Measurements from ENCODE around the gene SCP2D1.

DNA sequence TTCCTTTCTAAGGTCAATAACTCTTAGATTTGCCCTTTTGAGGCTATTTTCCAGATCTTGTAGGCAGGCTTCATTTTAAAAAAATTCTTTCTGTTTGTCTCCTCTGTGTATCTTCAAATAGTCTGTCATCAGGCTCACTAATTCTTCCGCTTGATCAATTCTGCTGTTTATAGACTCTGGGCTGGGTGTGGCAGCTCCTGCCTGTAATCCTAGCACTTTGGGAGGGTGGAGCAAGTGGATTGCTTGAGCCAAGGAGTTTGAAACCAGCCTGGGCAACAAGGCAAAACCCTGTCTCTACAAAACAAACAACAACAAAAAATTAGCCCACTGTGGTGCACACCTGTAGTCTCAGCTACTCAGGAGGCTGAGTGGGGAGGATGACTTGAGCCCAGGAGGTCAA, 40.0 kb upstream of the SCP2D1 start:
- TF ChIP-seq, protein P1, sequence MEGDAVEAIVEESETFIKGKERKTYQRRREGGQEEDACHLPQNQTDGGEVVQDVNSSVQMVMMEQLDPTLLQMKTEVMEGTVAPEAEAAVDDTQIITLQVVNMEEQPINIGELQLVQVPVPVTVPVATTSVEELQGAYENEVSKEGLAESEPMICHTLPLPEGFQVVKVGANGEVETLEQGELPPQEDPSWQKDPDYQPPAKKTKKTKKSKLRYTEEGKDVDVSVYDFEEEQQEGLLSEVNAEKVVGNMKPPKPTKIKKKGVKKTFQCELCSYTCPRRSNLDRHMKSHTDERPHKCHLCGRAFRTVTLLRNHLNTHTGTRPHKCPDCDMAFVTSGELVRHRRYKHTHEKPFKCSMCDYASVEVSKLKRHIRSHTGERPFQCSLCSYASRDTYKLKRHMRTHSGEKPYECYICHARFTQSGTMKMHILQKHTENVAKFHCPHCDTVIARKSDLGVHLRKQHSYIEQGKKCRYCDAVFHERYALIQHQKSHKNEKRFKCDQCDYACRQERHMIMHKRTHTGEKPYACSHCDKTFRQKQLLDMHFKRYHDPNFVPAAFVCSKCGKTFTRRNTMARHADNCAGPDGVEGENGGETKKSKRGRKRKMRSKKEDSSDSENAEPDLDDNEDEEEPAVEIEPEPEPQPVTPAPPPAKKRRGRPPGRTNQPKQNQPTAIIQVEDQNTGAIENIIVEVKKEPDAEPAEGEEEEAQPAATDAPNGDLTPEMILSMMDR (IDR thresholded peaks at IDR 0.05), result no peak
- no peak for TF ChIP-seq POLR2AphosphoS5 (IDR thresholded peaks at IDR 0.05)

Measured in prostate gland (tissue), 2 donors.